Skin epidermis (tissue), 12 donors: ENCODE data around the gene DLL3.
A peak's percentile ranks its signal among the peaks of the same experiment; 100 is the strongest.

ENCODE experiments used
- H3K27ac ChIP-seq, 21 experiments: fragments of 200-600 bp; sonication (generic) in 11 of 21; one replicate each; pipeline ENCODE4 v1.5.0; 2020; ENCODE audit warnings: mild to moderate bottlenecking in 3 of 21, inconsistent platforms in 2 of 21, moderate library complexity in 2 of 21
- H3K4me3 ChIP-seq, 7 experiments: fragments of 200-600 bp; sonication (generic) in 2 of 7; one replicate each; pipeline ENCODE4 v1.5.0; 2020; ENCODE audit warnings: inconsistent platforms in 2 of 7, mild to moderate bottlenecking in 2 of 7, moderate library complexity in 1 of 7

Gene DLL3

DNA sequence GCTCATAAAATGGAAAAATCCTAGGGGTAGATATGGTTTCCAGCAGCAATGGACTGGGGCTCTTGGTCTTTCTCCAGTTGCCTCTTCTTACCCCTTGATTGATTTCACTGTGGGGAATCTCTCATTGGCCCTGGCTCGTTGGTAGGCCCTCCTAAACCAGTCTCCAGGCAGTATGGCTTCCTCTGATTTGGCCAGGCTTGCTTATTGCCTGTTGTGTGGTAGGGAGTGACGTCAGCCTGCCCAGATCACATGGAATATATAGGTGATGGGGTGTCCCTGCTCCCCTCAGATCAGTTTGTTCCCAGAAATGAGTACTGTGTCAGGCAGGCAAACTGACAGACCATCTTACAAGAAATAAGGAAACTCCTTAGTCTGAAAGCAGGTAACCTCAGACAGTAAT lies 10.5 kb downstream of the DLL3 start:
- no peak overlapping the region for H3K4me3 ChIP-seq
- H3K27ac ChIP-seq: no peak overlapping the region

DNA sequence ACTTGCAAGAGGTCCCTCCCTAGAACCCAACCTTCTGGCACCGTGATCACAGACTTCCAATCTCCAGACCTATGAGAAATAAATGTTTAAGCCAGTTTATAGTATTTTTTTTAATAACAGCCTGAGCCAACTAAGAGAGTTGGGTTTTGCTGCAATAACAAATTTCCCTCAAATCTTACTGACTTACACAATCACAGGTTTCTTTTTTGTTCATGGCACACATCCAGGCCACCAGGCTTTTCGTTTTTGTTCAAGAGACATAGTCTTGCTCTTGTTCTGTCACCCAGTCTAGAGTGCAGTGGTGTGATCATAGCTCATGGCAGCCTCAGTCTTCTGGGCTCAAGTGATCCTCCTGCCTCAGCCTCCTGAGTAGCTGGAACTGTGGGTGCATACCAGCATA lies 14.2 kb downstream of the DLL3 start:
- Histone ChIP-seq H3K27ac (no peak overlapping the region), H3K4me3 (no peak overlapping the region)

- Histone ChIP-seq H3K27ac (no peak within 1 kb of the TSS), H3K4me3 (peak within 1 kb of the TSS in 5 of 7 experiments; percentile 0 to 25 (median 6))
Observed at GRCh38 chr19:39514840-39515550, 16.2 kb downstream of the DLL3 start, which contains the start of gene SELENOV. Gene SELENOV, plus strand, starts transcription at chr19:39515139. Its CDS starts 74 bp downstream, at chr19:39515213.

GRCh38 chr19:39515551-39516191 lies 16.9 kb downstream of the DLL3 start:
- peak overlapping the region in 5 of 7 experiments; percentile 0 to 25 (median 6) for H3K4me3 ChIP-seq
- no peak overlapping the region for H3K27ac ChIP-seq

DNA sequence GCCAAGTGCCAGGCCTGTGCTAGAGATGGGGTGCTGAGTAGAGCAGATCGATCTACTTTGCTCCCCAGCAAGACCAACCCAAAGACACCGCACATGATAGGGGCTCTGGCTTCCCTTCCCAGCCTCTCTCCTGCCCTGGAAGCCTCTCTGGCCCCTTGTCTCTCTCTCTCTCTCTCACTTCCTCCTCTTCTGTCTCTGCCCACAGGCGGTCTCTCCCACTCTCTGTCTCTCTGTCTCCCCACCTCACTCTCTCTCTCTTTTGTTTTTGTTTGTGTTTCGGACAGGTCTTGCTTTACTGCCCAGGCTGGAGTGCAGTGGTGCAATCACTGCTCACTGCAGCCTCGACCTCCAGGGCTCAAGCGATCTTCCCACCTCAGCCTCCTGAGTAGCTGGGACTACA lies 17.5 kb downstream of the DLL3 start:
- Histone ChIP-seq H3K27ac (no peak overlapping the region), H3K4me3 (peak overlapping the region in 1 of 7 experiments; percentile 25)

- H3K4me3 ChIP-seq: no peak overlapping the region
- no peak overlapping the region for H3K27ac ChIP-seq
Observed at GRCh38 chr19:39517432-39517831, 18.7 kb downstream of the DLL3 start.

DNA sequence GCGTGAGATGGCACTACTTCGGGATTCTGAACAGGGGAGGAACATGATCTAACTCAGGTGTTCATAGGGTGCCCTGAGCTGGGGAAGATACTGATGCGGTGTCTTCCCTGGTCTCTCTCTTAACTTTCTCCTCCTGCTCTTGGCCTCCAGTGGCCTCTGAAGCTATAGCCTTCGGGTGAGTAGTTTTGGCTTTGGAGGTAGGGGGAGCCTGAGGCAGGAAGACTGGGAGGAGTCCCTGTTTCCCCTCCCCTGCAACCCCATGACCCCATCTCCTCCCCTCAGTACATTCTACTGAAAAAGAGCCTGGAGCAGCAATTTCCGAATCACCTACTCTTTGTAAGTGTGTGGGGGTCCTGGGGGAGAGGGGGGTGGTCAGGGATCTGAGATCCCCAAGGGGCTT lies 19.7 kb downstream of the DLL3 start:
- H3K4me3 ChIP-seq: no peak overlapping the region
- H3K27ac ChIP-seq: no peak overlapping the region

- no peak overlapping the region for H3K4me3 ChIP-seq
- no peak overlapping the region for H3K27ac ChIP-seq
Observed at GRCh38 chr19:39518975-39519374, 20.2 kb downstream of the DLL3 start.

- no peak overlapping the region for H3K4me3 ChIP-seq
- no peak overlapping the region for H3K27ac ChIP-seq
Observed at GRCh38 chr19:39520541-39521484, 22.1 kb downstream of the DLL3 start.

- no peak overlapping the region for H3K4me3 ChIP-seq
- no peak overlapping the region for H3K27ac ChIP-seq
Observed at GRCh38 chr19:39524495-39524894, 25.7 kb downstream of the DLL3 start.

- no peak overlapping the region for H3K4me3 ChIP-seq
- no peak overlapping the region for H3K27ac ChIP-seq
Observed at GRCh38 chr19:39525205-39525604, 26.5 kb downstream of the DLL3 start.

DNA sequence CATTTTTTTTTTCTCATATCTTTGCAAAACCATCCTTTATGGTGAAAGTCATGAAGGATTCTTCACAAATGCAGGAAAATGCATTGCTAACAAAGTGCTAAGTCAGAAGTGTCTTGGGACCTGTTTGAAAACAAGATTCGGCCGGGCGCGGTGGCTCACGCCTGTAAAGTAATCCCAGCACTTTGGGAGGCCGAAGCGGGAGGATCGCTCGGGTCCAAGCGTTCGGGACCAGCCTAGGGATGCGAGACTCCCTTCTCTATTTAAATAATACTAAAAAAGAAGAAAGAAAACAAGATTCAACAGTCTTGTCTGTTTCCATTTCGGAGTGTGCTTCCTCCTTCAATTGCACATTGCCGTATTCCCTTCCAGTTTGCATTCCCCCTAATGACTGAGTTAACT lies 33.1 kb downstream of the DLL3 start:
- Histone ChIP-seq H3K27ac (peak overlapping the region in 19 of 21 experiments; percentile 37 to 88 (median 78)), H3K4me3 (peak overlapping the region; percentile 46 to 93 (median 80))

DNA sequence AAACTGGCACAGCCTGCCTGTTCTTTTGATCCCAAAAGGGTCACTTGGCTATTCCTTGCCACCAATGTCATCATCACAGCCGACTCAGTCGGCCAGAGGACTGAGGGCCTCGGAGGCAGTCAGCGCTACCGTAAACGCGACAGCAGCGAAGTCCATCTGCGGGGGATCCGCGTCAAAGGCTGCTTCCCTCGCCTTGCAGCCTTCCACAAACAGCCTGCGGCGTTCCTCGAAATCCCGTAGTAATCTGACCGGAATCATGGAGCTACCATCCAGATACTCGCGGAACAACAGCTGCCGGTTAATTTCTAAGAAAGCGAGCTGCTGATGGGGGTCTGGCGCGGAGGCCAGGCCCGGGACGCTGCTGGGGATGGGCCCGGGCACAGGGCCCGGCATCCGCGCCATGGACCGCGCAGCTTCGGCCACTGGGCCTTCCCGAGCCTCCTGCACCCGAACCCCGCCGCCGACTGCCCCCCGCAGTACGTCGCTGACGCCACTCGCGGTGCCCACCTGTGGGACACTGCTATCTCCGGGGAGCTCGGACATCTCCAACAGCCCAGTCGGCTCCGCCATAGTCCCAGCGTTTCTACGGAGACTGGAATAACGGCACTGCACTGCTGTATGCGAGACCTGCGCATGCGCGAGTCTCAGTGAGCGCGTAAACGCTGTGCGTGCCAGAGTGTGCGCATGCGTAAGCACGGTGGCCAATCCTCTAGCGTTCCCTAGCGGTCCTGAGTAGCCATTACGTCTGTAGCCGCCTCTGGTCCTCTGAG lies 33.7 kb downstream of the DLL3 start, which contains the start of gene EID2B:
EID2B (minus strand) TSS at position 620 of the 770 bp plus-strand sequence; CDS start at position 570, 50 bp downstream.
- H3K4me3 ChIP-seq: peak within 1 kb of the TSS; percentile 46 to 93 (median 80)
- peak within 1 kb of the TSS in 19 of 21 experiments; percentile 37 to 88 (median 78) for H3K27ac ChIP-seq

DNA sequence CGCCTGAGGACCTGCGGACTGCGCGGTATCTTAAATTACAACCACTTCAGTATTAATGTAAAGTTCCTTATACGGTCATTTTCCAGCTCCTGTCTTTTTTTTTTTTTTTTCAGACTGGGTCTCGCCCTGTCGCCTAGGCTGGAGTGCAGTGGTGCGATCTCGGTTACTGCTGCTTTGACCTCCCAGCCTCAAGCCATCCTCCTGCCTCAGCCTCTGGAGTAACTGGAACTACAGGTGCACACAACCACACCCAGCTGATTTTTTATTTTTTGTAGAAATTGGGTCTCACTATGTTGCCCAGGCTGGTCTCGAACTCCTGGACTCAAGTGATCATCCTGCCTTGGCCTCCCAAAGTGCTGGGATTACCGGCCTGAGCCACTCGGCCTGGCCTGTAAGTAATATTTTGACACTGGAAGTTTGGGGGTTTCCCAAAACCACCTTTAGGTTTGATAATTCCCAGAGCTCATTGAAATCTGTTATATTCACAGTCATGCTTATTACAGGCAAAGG lies 34.3 kb downstream of the DLL3 start:
- Histone ChIP-seq H3K4me3 (peak overlapping the region in 5 of 7 experiments; percentile 46 to 93 (median 80)), H3K27ac (peak overlapping the region in 1 of 21 experiments; percentile 68)

GRCh38 chr19:39533791-39534190 lies 35.0 kb downstream of the DLL3 start:
- Histone ChIP-seq H3K4me3 (no peak overlapping the region), H3K27ac (no peak overlapping the region)

- Histone ChIP-seq H3K4me3 (peak overlapping the region; percentile 48 to 86 (median 75)), H3K27ac (peak overlapping the region; percentile 67 to 97 (median 90))
Observed at GRCh38 chr19:39539165-39539517, 40.4 kb downstream of the DLL3 start.

DNA sequence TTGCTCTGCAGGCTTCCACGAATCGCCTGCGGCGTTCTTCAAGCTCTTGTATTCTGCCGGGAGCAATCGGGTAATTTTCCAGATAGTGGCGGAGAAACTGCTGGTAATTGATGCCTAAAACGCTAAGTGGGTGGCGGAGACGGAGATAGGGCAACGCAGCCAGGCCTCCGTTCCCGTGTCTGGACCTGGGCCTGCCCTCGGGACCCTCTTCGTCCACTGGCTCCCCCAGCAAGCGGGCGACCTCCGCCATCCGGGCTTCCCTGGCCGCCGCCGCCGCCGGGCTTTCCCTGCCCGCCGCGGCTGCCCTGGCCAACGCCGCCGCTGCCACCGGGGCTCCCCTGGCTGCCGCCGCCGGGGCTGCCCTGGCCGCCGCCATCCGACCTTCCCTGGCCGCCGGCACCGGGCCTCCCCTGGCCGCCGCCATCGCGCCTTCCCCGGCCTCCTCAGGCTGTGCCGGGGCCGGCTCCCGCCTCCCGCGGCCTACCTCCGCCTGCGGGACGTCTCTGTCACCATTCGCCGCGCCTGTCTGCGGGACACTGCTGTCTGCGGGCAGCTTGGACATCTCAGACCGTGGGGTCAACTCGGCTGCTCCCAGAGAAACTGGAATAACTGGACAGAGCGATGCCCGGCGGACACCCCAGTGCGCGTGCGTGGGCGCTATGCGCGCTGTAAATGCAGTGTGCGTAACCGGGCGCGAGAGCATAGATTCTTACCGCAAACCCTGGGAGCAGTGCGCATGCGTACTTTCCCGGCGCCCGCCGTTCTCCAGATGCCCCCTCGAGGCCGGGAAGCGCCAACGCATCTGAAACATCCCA lies 41.0 kb downstream of the DLL3 start, which contains the start of gene EID2:
EID2 (minus strand) TSS at position 644 of the 815 bp plus-strand sequence; CDS start at position 562, 82 bp downstream.
- peak within 1 kb of the TSS; percentile 48 to 86 (median 75) for H3K4me3 ChIP-seq
- H3K27ac ChIP-seq: peak within 1 kb of the TSS; percentile 67 to 97 (median 90)

- Histone ChIP-seq H3K4me3 (peak overlapping the region in 6 of 7 experiments; percentile 48 to 86 (median 76)), H3K27ac (peak overlapping the region in 7 of 21 experiments; percentile 80 to 97 (median 89))
Observed at GRCh38 chr19:39540333-39540673, 41.6 kb downstream of the DLL3 start.
